Left lung (tissue), 10 donors: ENCODE measurements around the gene SLC18A2. TPM values are rescaled to one million over a fixed set of nuclear protein-coding genes. Genes with fewer than 3 reads are reported as not detected.

Experiments used
- ATAC-seq: fragments of 200-7000 bp; cut with Tn5 transposase; one replicate; pipeline ENCODE4 v1.9.1; 2020; ENCODE audit warnings: moderate library complexity
- DNase-seq, 4 donors: peaks; one replicate each; pipeline ENCODE4 v3.0.0-alpha.2; 2013 to 2020
- H3K27ac ChIP-seq, 2 donors: fragments of 200-600 bp; sonication (generic) in 1 of 2; one replicate each; pipeline versions ENCODE4 v1.5.0 to v1.8.0; 2020 to 2021
- H3K27me3 ChIP-seq, 2 donors: fragments of 200-600 bp; sonication (generic) in 1 of 2; one replicate each; pipeline versions ENCODE4 v1.5.0 to v1.8.0; 2020 to 2021
- H3K36me3 ChIP-seq, 2 donors: fragments of 200-600 bp; sonication (generic) in 1 of 2; one replicate each; pipeline versions ENCODE4 v1.5.0 to v1.8.0; 2020 to 2021
- H3K4me1 ChIP-seq, 2 donors: fragments of 200-600 bp; one replicate each; pipeline ENCODE4 v1.8.0; 2021
- H3K4me3 ChIP-seq, 2 donors: fragments of 200-600 bp; sonication (generic) in 1 of 2; one replicate each; pipeline versions ENCODE4 v1.5.0 to v1.8.0; 2020 to 2021; ENCODE audit warnings: mild to moderate bottlenecking in 1 of 2
- H3K9me3 ChIP-seq, 2 donors: fragments of 200-600 bp; sonication (generic) in 1 of 2; one replicate each; pipeline versions ENCODE4 v1.5.0 to v1.8.0; 2020 to 2021
- CTCF ChIP-seq, 2 donors: fragments of 200-600 bp; sonication (generic) in 1 of 2; IDR thresholded peaks; one replicate each; pipeline versions ENCODE4 v1.5.0 to v1.8.0; 2021; ENCODE audit warnings: antibody characterized with exemption in 2 of 2
- intact Hi-C, 2 donors: fragments of 100-400 bp; cut with DNase I; formaldehyde crosslinking; loops; one replicate each; pipeline versions ENCODE4 v1.11.2 to v1.14.2; 2022
- polyA plus RNA-seq, 6 donors: library from polyadenylated mRNA; unstranded; fragments of 120-200 nt; gene quantifications; one replicate each; pipeline ENCODE4 v1.2.1, GENCODE V29; 2013; ENCODE audit not compliant: insufficient read length in 6 of 6
- total RNA-seq, 2 donors: library from RNA; stranded (reverse); fragmentation: NEBNext Ultra II Directional; extraction: Animal tissue kit (Norgen Biotek cat#: 25700); gene quantifications; one replicate each; pipeline ENCODE4 v1.2.1, GENCODE V29; 2021
- donor health status: DM: no; HTN: yes; CAD: no.
- donor health status: DM: no; HTN: no; CAD: no.

The SLC18A2 gene
- total and polyA plus RNA-seq, 8 donors, result 0.18 to 1.9 (median 0.24) TPM

DNA sequence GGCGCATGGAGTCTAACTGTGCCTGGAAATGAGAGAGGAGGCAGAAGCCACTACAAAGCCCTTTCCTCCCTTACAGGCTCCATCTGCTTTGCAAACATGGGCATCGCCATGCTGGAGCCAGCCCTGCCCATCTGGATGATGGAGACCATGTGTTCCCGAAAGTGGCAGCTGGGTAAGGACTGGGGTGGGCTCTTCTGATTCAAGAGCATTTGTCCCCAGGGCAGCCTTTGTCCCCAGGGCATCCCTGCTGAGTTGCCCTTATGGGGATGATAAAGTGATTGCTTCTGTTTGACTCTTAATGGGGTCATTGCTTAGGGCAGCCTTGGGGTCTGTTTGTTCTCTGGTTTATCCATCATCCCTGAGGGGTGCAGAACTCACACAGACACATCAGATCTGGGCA is 16.8 kb downstream of the SLC18A2 start:
- Histone ChIP-seq H3K9me3 (no peaks in the 10 kb centered on the region), H3K4me1 (peaks cover 0 to 4% of the 10 kb centered on the region in 2 donors), H3K36me3 (no peaks in the 10 kb centered on the region), H3K4me3 (no peak overlapping the region), H3K27ac (no peak overlapping the region), H3K27me3 (peaks cover 0 to 84% of the 10 kb centered on the region in 2 donors)
- ATAC-seq, result no peak
- DNase-seq, result no peak
- TF ChIP-seq CTCF (IDR thresholded peaks at IDR 0.05), result no peak
- intact Hi-C loops, result no loop called here

- Histone ChIP-seq H3K36me3 (no peaks in the 10 kb centered on the region), H3K9me3 (no peaks in the 10 kb centered on the region), H3K4me3 (no peak overlapping the region), H3K4me1 (peaks cover 0 to 4% of the 10 kb centered on the region in 2 donors), H3K27ac (no peak overlapping the region), H3K27me3 (peaks cover 0 to 84% of the 10 kb centered on the region in 2 donors)
- intact Hi-C loops, result no loop called here
- no peak for DNase-seq
- TF ChIP-seq CTCF (IDR thresholded peaks at IDR 0.05), result no peak
- ATAC-seq, result no peak
These were observed 18.4 kb downstream of the SLC18A2 start for GRCh38 chr10:117259279-117259678.

DNA sequence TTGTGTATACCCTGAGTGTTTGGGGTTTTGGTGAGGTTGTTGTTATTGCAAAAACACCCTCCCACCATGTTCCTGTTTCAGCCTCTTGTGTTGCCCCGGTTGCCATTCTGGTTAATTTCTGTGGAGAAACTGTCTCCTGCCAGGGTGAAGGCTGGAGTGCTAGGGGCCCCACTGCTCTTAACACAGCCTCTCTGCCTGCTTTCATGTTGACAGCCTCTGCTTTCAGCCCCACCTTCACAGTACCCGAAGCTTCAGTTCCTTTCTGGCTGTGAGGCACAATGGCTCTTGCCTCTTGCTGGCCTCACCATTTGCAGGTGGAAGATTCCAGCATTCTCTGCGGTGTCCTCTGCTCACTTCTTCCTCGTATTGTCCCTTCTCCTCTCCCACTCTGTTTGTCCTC is 19.2 kb downstream of the SLC18A2 start:
- no peaks in the 10 kb centered on the region for H3K9me3 ChIP-seq
- H3K4me1 ChIP-seq, result peaks cover 0 to 4% of the 10 kb centered on the region in 2 donors
- ATAC-seq, result no peak
- H3K27me3 ChIP-seq, result peaks cover 0 to 76% of the 10 kb centered on the region in 2 donors
- no peaks in the 10 kb centered on the region for H3K36me3 ChIP-seq
- no peak overlapping the region for H3K27ac ChIP-seq
- intact Hi-C loops, result no loop called here
- no peak for TF ChIP-seq CTCF (IDR thresholded peaks at IDR 0.05)
- no peak overlapping the region for H3K4me3 ChIP-seq
- DNase-seq, result no peak

DNA sequence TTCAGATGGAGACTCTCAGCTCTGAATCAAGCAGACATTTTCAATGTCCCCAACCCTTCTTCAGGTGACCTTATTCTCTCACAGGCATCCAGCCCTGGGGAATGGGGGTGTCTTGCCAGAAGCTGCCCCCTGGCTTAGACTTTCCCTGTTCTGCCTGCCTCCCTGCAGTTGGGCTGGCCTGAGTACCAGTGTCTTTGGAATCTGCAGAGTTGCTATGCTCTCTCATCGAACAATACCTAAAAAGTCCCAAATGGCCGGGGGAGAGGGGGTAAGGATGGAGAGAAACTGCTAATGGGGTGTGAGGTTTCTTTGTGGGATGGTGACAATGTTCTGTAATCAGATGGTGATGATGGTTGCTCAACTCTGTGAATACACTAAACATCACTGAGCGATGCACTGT is 20.6 kb downstream of the SLC18A2 start:
- Histone ChIP-seq H3K27me3 (peaks cover 0 to 62% of the 10 kb centered on the region in 2 donors), H3K27ac (no peak overlapping the region), H3K4me1 (peaks cover 0 to 4% of the 10 kb centered on the region in 2 donors), H3K4me3 (no peak overlapping the region), H3K9me3 (no peaks in the 10 kb centered on the region), H3K36me3 (no peaks in the 10 kb centered on the region)
- ATAC-seq (no peak), DNase-seq (no peak)
- TF ChIP-seq CTCF (IDR thresholded peaks at IDR 0.05), result no peak
- intact Hi-C loops, result no loop called here

DNA sequence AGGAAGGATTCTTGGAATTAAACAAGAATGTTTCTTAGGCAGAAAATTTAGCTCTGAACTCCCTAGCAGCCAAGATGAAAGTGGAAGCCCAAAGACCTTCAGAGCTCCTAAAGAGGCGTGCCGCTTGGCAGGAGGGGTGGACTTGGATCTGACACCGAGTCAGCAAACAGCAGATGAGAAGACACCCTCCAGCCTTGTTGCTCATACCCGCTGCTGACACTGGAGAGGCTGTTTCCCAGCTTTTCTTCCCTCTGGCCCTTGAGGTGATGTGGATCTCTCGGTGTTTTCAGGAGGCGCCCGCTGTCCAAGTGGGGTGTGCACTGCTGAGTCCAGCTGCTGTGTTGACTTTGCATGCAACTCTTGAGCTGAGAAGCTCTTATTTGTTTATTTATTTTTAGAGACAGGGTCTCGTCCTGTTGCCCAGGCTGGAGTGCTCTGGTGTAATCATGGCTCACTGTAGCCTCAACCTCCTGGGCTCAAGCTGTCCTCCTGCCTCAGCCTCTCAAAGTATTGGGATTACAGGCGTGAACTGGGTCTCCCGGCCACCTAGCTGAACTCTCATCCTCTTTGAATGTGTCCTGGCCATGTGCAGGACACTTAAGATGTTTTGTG is 21.5 kb downstream of the SLC18A2 start:
- peaks cover 0 to 4% of the 10 kb centered on the region in 2 donors for H3K4me1 ChIP-seq
- H3K36me3 ChIP-seq, result no peaks in the 10 kb centered on the region
- peaks cover 0 to 55% of the 10 kb centered on the region in 2 donors for H3K27me3 ChIP-seq
- no peak for TF ChIP-seq CTCF (IDR thresholded peaks at IDR 0.05)
- DNase-seq (no peak), ATAC-seq (no peak)
- H3K9me3 ChIP-seq, result no peaks in the 10 kb centered on the region
- intact Hi-C loops, result no loop called here
- H3K27ac ChIP-seq, result no peak overlapping the region
- no peak overlapping the region for H3K4me3 ChIP-seq
